ENCODE results near the gene EXOC3L2.

GRCh38 chr19:45217193-45217956, 27.8 kb downstream of the EXOC3L2 start:
- TF ChIP-seq POLR2A (IDR thresholded peaks at IDR 0.05), result no peak
- TF ChIP-seq, protein P1, sequence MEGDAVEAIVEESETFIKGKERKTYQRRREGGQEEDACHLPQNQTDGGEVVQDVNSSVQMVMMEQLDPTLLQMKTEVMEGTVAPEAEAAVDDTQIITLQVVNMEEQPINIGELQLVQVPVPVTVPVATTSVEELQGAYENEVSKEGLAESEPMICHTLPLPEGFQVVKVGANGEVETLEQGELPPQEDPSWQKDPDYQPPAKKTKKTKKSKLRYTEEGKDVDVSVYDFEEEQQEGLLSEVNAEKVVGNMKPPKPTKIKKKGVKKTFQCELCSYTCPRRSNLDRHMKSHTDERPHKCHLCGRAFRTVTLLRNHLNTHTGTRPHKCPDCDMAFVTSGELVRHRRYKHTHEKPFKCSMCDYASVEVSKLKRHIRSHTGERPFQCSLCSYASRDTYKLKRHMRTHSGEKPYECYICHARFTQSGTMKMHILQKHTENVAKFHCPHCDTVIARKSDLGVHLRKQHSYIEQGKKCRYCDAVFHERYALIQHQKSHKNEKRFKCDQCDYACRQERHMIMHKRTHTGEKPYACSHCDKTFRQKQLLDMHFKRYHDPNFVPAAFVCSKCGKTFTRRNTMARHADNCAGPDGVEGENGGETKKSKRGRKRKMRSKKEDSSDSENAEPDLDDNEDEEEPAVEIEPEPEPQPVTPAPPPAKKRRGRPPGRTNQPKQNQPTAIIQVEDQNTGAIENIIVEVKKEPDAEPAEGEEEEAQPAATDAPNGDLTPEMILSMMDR (IDR thresholded peaks at IDR 0.05 in 8 of 11, conservative IDR thresholded peaks at IDR 0.05 in 3 of 11), result no peak

All from spleen (tissue), 7 donors.